ENCODE measurements around the gene SPATA4. TPM values are rescaled to one million over a fixed set of nuclear protein-coding genes. Genes with fewer than 3 reads are reported as not detected.

The SPATA4 gene
- total RNA-seq, 3 donors from 2014 or later (not counting 1 experiment from before 2014, with no cell fraction given): not detected

DNA sequence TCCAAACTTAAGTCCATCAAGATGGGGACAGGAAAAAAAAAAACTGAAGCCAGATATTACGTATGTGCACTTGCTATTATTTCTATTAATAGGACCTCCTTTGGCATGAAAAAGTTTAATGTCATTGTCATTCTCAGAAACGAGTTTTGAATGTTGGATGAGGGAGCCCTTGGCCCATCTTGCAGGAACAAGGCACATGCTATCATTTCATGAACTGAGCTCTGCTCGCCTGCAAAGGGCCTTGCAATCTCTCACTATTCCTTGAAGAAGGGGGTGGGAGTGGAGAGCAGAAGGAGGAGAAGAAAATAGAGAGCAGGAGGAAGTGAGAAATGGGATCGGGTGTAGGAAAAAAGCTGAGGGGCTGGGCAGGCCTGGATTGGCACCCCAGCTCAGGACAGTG lies 34.3 kb upstream of the SPATA4 start:
- 69% methylated on average over 4 of the region's 4 CpGs for WGBS (ENCODE audit: insufficient coverage)
- Histone ChIP-seq H3K36me3 (ENCODE audit: control insufficient read depth, insufficient read depth, low read length) (no peaks in the 10 kb centered on the region), H3K4me3 (ENCODE audit: low read length) (no peak overlapping the region), H3K4me1 (ENCODE audit: control insufficient read depth, insufficient read depth, low read length) (no peaks in the 10 kb centered on the region), H3K9me3 (ENCODE audit: control insufficient read depth, insufficient read depth, low read length) (no peaks in the 10 kb centered on the region), H3K27ac (ENCODE audit: low read length) (no peak overlapping the region), H3K27me3 (ENCODE audit: control insufficient read depth, insufficient read depth, low read length) (peaks cover 2% of the 10 kb centered on the region)
- ATAC-seq (no peak), DNase-seq (no peak)
- no peak overlapping the region for H3K27ac Mint-ChIP-seq
- intact Hi-C loops (cut with micrococcal nuclease): no loop called here
- H3K36me3 Mint-ChIP-seq: no peaks in the 10 kb centered on the region
- peaks cover 0 to 6% of the 10 kb centered on the region in 2 donors for H3K27me3 Mint-ChIP-seq (ENCODE audit: low read depth in 2 of 2)
- no peak overlapping the region for H3K4me3 Mint-ChIP-seq
- H3K4me1 Mint-ChIP-seq: no peaks in the 10 kb centered on the region
- TF ChIP-seq, protein P1, sequence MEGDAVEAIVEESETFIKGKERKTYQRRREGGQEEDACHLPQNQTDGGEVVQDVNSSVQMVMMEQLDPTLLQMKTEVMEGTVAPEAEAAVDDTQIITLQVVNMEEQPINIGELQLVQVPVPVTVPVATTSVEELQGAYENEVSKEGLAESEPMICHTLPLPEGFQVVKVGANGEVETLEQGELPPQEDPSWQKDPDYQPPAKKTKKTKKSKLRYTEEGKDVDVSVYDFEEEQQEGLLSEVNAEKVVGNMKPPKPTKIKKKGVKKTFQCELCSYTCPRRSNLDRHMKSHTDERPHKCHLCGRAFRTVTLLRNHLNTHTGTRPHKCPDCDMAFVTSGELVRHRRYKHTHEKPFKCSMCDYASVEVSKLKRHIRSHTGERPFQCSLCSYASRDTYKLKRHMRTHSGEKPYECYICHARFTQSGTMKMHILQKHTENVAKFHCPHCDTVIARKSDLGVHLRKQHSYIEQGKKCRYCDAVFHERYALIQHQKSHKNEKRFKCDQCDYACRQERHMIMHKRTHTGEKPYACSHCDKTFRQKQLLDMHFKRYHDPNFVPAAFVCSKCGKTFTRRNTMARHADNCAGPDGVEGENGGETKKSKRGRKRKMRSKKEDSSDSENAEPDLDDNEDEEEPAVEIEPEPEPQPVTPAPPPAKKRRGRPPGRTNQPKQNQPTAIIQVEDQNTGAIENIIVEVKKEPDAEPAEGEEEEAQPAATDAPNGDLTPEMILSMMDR (IDR thresholded peaks at IDR 0.05): no peak
- H3K9me3 Mint-ChIP-seq: no peaks in the 10 kb centered on the region

DNA sequence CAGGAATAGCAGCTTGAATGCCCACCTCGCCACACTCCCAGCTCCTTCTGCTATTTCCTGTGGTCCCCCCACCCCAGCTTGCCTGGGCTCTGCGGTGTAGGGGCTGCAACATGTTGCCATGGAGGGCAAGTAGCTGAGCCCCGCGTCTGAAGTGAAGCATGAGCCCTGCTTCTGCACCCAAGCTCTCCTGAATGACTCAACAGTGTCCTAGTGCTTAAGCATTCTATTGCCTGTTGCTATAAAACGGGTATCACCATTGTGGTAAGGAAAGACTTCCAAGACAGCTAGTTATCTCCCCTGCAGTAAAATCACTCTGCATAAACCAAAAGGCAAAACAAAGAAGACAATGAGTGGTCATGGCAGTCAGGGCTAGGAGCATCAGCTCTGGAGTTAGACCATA lies 31.4 kb upstream of the SPATA4 start:
- H3K27ac Mint-ChIP-seq: no peak overlapping the region
- Histone ChIP-seq H3K9me3 (ENCODE audit: control insufficient read depth, insufficient read depth, low read length) (no peaks in the 10 kb centered on the region), H3K27ac (ENCODE audit: low read length) (no peak overlapping the region), H3K36me3 (ENCODE audit: control insufficient read depth, insufficient read depth, low read length) (no peaks in the 10 kb centered on the region), H3K27me3 (ENCODE audit: control insufficient read depth, insufficient read depth, low read length) (peaks cover 2% of the 10 kb centered on the region), H3K4me1 (ENCODE audit: control insufficient read depth, insufficient read depth, low read length) (no peaks in the 10 kb centered on the region), H3K4me3 (ENCODE audit: low read length) (no peak overlapping the region)
- TF ChIP-seq, protein P1 (IDR thresholded peaks at IDR 0.05): no peak
- intact Hi-C loops (cut with micrococcal nuclease): no loop called here
- H3K4me3 Mint-ChIP-seq: no peak overlapping the region
- WGBS (ENCODE audit: insufficient coverage): 78% methylated on average over 5 of the region's 5 CpGs
- ATAC-seq (no peak), DNase-seq (no peak)
- H3K36me3 Mint-ChIP-seq: no peaks in the 10 kb centered on the region
- no peaks in the 10 kb centered on the region for H3K9me3 Mint-ChIP-seq
- H3K4me1 Mint-ChIP-seq: no peaks in the 10 kb centered on the region
- peaks cover 0 to 2% of the 10 kb centered on the region in 2 donors for H3K27me3 Mint-ChIP-seq (ENCODE audit: low read depth in 2 of 2)

DNA sequence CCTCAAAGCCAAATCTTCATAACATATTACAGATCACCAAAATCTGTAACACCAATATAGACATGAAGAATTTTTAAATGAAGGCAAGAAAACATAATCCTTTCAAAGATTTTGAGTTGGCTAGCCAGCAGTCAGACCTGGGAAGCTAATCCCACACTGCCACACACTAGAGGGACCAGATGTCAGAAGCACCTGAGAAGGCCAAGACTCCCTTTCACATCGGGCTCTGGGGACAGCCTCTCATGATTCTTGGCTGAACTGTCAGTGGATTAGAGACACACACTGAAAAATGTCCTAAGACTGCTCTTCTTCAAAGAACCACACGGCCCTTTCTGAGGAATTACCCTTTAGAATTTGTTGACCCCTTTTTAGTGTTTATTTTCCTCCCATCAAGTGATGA lies 28.2 kb upstream of the SPATA4 start:
- 85% methylated on average over 2 of the region's 2 CpGs for WGBS (ENCODE audit: insufficient coverage)
- Mint-ChIP-seq H3K27me3 (ENCODE audit: low read depth in 2 of 2) (no peaks in the 10 kb centered on the region), H3K9me3 (no peaks in the 10 kb centered on the region), H3K36me3 (no peaks in the 10 kb centered on the region), H3K4me1 (no peaks in the 10 kb centered on the region), H3K27ac (no peak overlapping the region), H3K4me3 (no peak overlapping the region)
- Histone ChIP-seq H3K27me3 (ENCODE audit: control insufficient read depth, insufficient read depth, low read length) (peaks cover 2% of the 10 kb centered on the region), H3K27ac (ENCODE audit: low read length) (no peak overlapping the region), H3K36me3 (ENCODE audit: control insufficient read depth, insufficient read depth, low read length) (no peaks in the 10 kb centered on the region), H3K4me3 (ENCODE audit: low read length) (no peak overlapping the region), H3K4me1 (ENCODE audit: control insufficient read depth, insufficient read depth, low read length) (no peaks in the 10 kb centered on the region), H3K9me3 (ENCODE audit: control insufficient read depth, insufficient read depth, low read length) (no peaks in the 10 kb centered on the region)
- DNase-seq: no peak
- TF ChIP-seq, protein P1 (IDR thresholded peaks at IDR 0.05): no peak
- no peak for ATAC-seq
- intact Hi-C loops (cut with micrococcal nuclease): no loop called here

DNA sequence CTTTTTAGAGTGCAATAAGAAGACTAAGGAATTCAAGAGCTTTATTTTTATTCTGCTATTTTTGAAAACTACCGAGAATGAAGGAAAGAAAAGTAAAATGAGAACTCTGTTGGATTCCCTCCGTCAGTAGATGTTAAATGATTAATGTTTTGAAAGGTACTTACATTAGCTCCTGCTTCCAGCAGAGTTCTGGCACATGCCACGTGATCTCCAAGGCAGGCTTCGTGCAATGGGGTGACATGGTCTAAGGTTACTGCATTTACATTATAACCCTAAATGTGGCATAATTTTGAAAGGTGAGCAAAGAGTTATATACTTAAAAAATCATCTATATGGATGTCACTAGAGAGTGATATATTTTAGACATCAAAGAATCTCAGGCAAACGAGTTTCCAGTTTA lies 26.8 kb upstream of the SPATA4 start:
- Mint-ChIP-seq H3K9me3 (no peaks in the 10 kb centered on the region), H3K4me1 (no peaks in the 10 kb centered on the region), H3K27ac (no peak overlapping the region), H3K4me3 (no peak overlapping the region), H3K27me3 (ENCODE audit: low read depth in 2 of 2) (no peaks in the 10 kb centered on the region), H3K36me3 (no peaks in the 10 kb centered on the region)
- no peak for DNase-seq
- Histone ChIP-seq H3K4me3 (ENCODE audit: low read length) (no peak overlapping the region), H3K9me3 (ENCODE audit: control insufficient read depth, insufficient read depth, low read length) (no peaks in the 10 kb centered on the region), H3K27me3 (ENCODE audit: control insufficient read depth, insufficient read depth, low read length) (peaks cover 2% of the 10 kb centered on the region), H3K27ac (ENCODE audit: low read length) (no peak overlapping the region), H3K36me3 (ENCODE audit: control insufficient read depth, insufficient read depth, low read length) (no peaks in the 10 kb centered on the region), H3K4me1 (ENCODE audit: control insufficient read depth, insufficient read depth, low read length) (no peaks in the 10 kb centered on the region)
- no peak for ATAC-seq
- TF ChIP-seq, protein P1 (IDR thresholded peaks at IDR 0.05): no peak
- intact Hi-C loops (cut with micrococcal nuclease): no loop called here
- 88% methylated on average over 4 of the region's 5 CpGs for WGBS (ENCODE audit: insufficient coverage)

Measured in natural killer cell (primary cell).